Measurements from ENCODE around the gene KRTAP5-3.

GRCh38 chr11:1563149-1563638 lies 45.1 kb downstream of the KRTAP5-3 start:
- TF ChIP-seq CTCF (IDR thresholded peaks at IDR 0.05) = no peak
- no peak for TF ChIP-seq EZH2 (IDR thresholded peaks at IDR 0.05; ENCODE audit: borderline replicate concordance, insufficient read depth, low read depth, low read length, poor library complexity, severe bottlenecking)
